ENCODE measurements around the gene RAD17.

GRCh38 chr5:69335341-69335935 lies 34.2 kb upstream of the RAD17 start:
- no peak for TF ChIP-seq CTCF (conservative IDR thresholded peaks at IDR 0.05; ENCODE audit: low read depth, low read length)
- TF ChIP-seq EZH2 (IDR thresholded peaks at IDR 0.05; ENCODE audit: borderline replicate concordance, low read depth, low read length, poor library complexity, severe bottlenecking): no peak

Data from A673 (cell line).